ENCODE data around the gene DPM3.

DNA sequence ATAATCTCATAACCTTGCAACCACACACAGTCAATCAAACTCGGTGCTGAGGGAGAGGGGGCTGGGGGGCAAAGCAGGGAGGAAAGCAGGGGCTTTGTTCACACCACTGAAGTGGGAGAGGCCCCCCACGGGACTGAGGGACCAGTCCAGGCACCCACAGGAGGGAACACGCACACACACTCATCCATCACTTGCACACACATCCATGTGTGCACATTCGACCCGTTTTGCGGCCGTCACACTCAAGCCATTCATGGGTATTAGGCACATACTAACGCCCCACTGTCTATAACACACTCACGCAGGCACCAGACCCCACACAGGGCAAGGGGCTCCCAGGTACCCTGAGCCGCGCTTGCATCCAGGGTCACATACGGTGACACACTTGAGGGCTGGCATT lies 47.7 kb downstream of the DPM3 start:
- TF ChIP-seq, protein P1, sequence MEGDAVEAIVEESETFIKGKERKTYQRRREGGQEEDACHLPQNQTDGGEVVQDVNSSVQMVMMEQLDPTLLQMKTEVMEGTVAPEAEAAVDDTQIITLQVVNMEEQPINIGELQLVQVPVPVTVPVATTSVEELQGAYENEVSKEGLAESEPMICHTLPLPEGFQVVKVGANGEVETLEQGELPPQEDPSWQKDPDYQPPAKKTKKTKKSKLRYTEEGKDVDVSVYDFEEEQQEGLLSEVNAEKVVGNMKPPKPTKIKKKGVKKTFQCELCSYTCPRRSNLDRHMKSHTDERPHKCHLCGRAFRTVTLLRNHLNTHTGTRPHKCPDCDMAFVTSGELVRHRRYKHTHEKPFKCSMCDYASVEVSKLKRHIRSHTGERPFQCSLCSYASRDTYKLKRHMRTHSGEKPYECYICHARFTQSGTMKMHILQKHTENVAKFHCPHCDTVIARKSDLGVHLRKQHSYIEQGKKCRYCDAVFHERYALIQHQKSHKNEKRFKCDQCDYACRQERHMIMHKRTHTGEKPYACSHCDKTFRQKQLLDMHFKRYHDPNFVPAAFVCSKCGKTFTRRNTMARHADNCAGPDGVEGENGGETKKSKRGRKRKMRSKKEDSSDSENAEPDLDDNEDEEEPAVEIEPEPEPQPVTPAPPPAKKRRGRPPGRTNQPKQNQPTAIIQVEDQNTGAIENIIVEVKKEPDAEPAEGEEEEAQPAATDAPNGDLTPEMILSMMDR (conservative IDR thresholded peaks at IDR 0.05; ENCODE audit: low read length): no peak
- no peak for TF ChIP-seq EZH2phosphoT487 (IDR thresholded peaks at IDR 0.05; ENCODE audit: borderline replicate concordance)
